NB4 (cell line): ENCODE measurements around the gene DOK3.
A peak's percentile ranks its signal among the peaks of the same experiment; 100 is the strongest.

Source experiments
- DNase-seq: peaks from one replicate; pipeline ENCODE4 v3.0.0; 2010; ENCODE audit warnings: low read depth
- H3K4me3 ChIP-seq: one replicate; pipeline ENCODE4 v1.5.1; 2011; ENCODE audit warnings: mild to moderate bottlenecking, low read depth, low read length, moderate library complexity
- CTCF ChIP-seq: IDR thresholded peaks from one replicate; pipeline ENCODE4 v1.5.1; 2012; ENCODE audit warnings: low read depth, low read length
- MAX ChIP-seq: IDR thresholded peaks from 2 replicates; pipeline ENCODE4 v1.6.1; 2011; ENCODE audit warnings: low read depth, low read length
- MYC ChIP-seq: IDR thresholded peaks from 2 replicates; pipeline ENCODE4 v1.6.1; 2011; ENCODE audit warnings: low read depth, low read length
- POLR2A ChIP-seq: IDR thresholded peaks from 2 replicates; pipeline ENCODE4 v1.6.1; 2011; ENCODE audit warnings: mild to moderate bottlenecking; ENCODE audit not compliant: insufficient read length; ENCODE audit errors: extremely low read depth

DOK3 gene

GRCh38 chr5:177495243-177496060 lies 14.2 kb downstream of the DOK3 start:
- H3K4me3 ChIP-seq: peak overlapping the region; percentile 58
- TF ChIP-seq POLR2A (no peak), MYC (no peak), CTCF (no peak), MAX (no peak)
- DNase-seq: peak; percentile 70

GRCh38 chr5:177494346-177495195 lies 15.1 kb downstream of the DOK3 start:
- peak; percentile 95 for DNase-seq
- peak; percentile 30; the same call in 1 of the 2 replicates for TF ChIP-seq MYC
- TF ChIP-seq MAX: no peak
- TF ChIP-seq CTCF: peak; percentile 24

GRCh38 chr5:177493795-177494345 lies 15.8 kb downstream of the DOK3 start:
- H3K4me3 ChIP-seq: no peak overlapping the region
- DNase-seq: no peak
- TF ChIP-seq CTCF (no peak), MYC (no peak), POLR2A (no peak), MAX (no peak)

More at GRCh38 chr5:177494346-177495195, 15.1 kb downstream of the DOK3 start:
- H3K4me3 ChIP-seq: no peak overlapping the region

- H3K4me3 ChIP-seq: no peak overlapping the region
- no peak for DNase-seq
- no peak for TF ChIP-seq POLR2A
- no peak for TF ChIP-seq MYC
- no peak for TF ChIP-seq CTCF
- TF ChIP-seq MAX: no peak
These were observed 16.8 kb downstream of the DOK3 start for GRCh38 chr5:177492841-177493240.

- no peak for TF ChIP-seq CTCF
- TF ChIP-seq POLR2A: no peak
- no peak for TF ChIP-seq MYC
- TF ChIP-seq MAX: no peak
- DNase-seq: no peak
- no peak overlapping the region for H3K4me3 ChIP-seq
These were observed 17.5 kb downstream of the DOK3 start for GRCh38 chr5:177491983-177492746.
